ENCODE results near the gene ARHGAP42.

The ARHGAP42 gene

GRCh38 chr11:100955318-100955717 is 268.2 kb downstream of the ARHGAP42 start:
- no peak for DNase-seq (ENCODE audit: low read depth in 2 of 3, low spot score in 1 of 3)

- no peak for DNase-seq (ENCODE audit: low read depth in 2 of 3, low spot score in 1 of 3)
These were observed 269.3 kb downstream of the ARHGAP42 start for GRCh38 chr11:100956351-100956750.

- DNase-seq (ENCODE audit: low read depth in 2 of 3, low spot score in 1 of 3), result no peak
These were observed 270.4 kb downstream of the ARHGAP42 start for GRCh38 chr11:100957499-100957898.

- no peak for DNase-seq (ENCODE audit: low read depth in 2 of 3, low spot score in 1 of 3)
These were observed 274.5 kb downstream of the ARHGAP42 start for GRCh38 chr11:100961633-100962032.

- no peak for DNase-seq (ENCODE audit: low read depth in 2 of 3, low spot score in 1 of 3)
These were observed 276.3 kb downstream of the ARHGAP42 start for GRCh38 chr11:100963375-100963774.

GRCh38 chr11:100964435-100964834 is 277.3 kb downstream of the ARHGAP42 start:
- DNase-seq (ENCODE audit: low read depth in 2 of 3, low spot score in 1 of 3), result no peak

- DNase-seq (ENCODE audit: low read depth in 2 of 3, low spot score in 1 of 3), result no peak
These were observed 278.3 kb downstream of the ARHGAP42 start for GRCh38 chr11:100965346-100965745.

GRCh38 chr11:100966366-100966765 is 279.3 kb downstream of the ARHGAP42 start:
- DNase-seq (ENCODE audit: low read depth in 2 of 3, low spot score in 1 of 3), result no peak

- no peak for DNase-seq (ENCODE audit: low read depth in 2 of 3, low spot score in 1 of 3)
These were observed 281.9 kb downstream of the ARHGAP42 start for GRCh38 chr11:100969008-100969407.

- no peak for DNase-seq (ENCODE audit: low read depth in 2 of 3, low spot score in 1 of 3)
These were observed 283.4 kb downstream of the ARHGAP42 start for GRCh38 chr11:100970283-100971164.

- DNase-seq (ENCODE audit: low read depth in 2 of 3, low spot score in 1 of 3), result no peak
These were observed 285.0 kb downstream of the ARHGAP42 start for GRCh38 chr11:100972046-100972445.

GRCh38 chr11:100978442-100978841 is 291.4 kb downstream of the ARHGAP42 start:
- no peak for DNase-seq (ENCODE audit: low read depth in 2 of 3, low spot score in 1 of 3)

- no peak for DNase-seq (ENCODE audit: low read depth in 2 of 3, low spot score in 1 of 3)
These were observed 291.9 kb downstream of the ARHGAP42 start for GRCh38 chr11:100978939-100979338.

- no peak for DNase-seq (ENCODE audit: low read depth in 2 of 3, low spot score in 1 of 3)
These were observed 293.1 kb downstream of the ARHGAP42 start for GRCh38 chr11:100980156-100980555.

GRCh38 chr11:100981196-100981824 is 294.2 kb downstream of the ARHGAP42 start:
- DNase-seq (ENCODE audit: low read depth in 2 of 3, low spot score in 1 of 3), result no peak

- no peak for DNase-seq (ENCODE audit: low read depth in 2 of 3, low spot score in 1 of 3)
These were observed 297.6 kb downstream of the ARHGAP42 start for GRCh38 chr11:100984668-100985067.

GRCh38 chr11:100990931-100991330 is 303.8 kb downstream of the ARHGAP42 start:
- no peak for DNase-seq (ENCODE audit: low read depth in 2 of 3, low spot score in 1 of 3)

GRCh38 chr11:100991541-100991940 is 304.5 kb downstream of the ARHGAP42 start:
- no peak for DNase-seq (ENCODE audit: low read depth in 2 of 3, low spot score in 1 of 3)

- DNase-seq (ENCODE audit: low read depth in 2 of 3, low spot score in 1 of 3), result no peak
These were observed 307.9 kb downstream of the ARHGAP42 start for GRCh38 chr11:100994966-100995365.

- no peak for DNase-seq (ENCODE audit: low read depth in 2 of 3, low spot score in 1 of 3)
These were observed 312.7 kb downstream of the ARHGAP42 start for GRCh38 chr11:100999756-101000155.

GRCh38 chr11:101003468-101003867 is 316.4 kb downstream of the ARHGAP42 start:
- DNase-seq (ENCODE audit: low read depth in 2 of 3, low spot score in 1 of 3), result no peak

GRCh38 chr11:101008961-101009689 is 322.0 kb downstream of the ARHGAP42 start:
- no peak for DNase-seq (ENCODE audit: low read depth in 2 of 3, low spot score in 1 of 3)
